ENCODE results near the gene NXPH2.

DNA sequence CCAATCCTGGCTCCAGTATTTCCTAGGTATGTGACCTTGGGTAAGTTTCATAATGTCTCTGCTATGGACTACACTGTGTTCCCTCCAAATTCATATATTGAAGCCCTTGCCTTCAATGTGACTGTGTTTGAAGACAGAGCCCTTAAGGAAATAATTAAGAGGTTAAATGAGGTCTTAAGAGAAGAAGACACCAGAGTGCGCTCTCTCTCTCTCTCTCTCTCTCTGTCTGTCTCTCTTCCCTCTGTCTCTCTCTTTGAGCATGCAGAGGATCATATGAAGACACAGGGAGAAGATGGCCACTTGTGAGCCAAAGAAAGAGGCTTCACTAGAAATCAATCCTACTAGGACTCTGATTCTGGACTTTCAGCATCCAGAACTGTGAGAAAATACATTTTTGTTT, 52.2 kb downstream of the NXPH2 start:
- TF ChIP-seq, protein P1, sequence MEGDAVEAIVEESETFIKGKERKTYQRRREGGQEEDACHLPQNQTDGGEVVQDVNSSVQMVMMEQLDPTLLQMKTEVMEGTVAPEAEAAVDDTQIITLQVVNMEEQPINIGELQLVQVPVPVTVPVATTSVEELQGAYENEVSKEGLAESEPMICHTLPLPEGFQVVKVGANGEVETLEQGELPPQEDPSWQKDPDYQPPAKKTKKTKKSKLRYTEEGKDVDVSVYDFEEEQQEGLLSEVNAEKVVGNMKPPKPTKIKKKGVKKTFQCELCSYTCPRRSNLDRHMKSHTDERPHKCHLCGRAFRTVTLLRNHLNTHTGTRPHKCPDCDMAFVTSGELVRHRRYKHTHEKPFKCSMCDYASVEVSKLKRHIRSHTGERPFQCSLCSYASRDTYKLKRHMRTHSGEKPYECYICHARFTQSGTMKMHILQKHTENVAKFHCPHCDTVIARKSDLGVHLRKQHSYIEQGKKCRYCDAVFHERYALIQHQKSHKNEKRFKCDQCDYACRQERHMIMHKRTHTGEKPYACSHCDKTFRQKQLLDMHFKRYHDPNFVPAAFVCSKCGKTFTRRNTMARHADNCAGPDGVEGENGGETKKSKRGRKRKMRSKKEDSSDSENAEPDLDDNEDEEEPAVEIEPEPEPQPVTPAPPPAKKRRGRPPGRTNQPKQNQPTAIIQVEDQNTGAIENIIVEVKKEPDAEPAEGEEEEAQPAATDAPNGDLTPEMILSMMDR (IDR thresholded peaks at IDR 0.05; ENCODE audit: insufficient read depth, low read depth, low read length): no peak
- TF ChIP-seq EZH2 (IDR thresholded peaks at IDR 0.05; ENCODE audit: insufficient read depth, low read length): no peak

Data from astrocyte (in vitro differentiated cells and primary cell).